Measurements from ENCODE around the gene RRH. TPM values are rescaled to one million over a fixed set of nuclear protein-coding genes. Genes with fewer than 3 reads are reported as not detected.
"Not testable (repeated sequence)": the region's sequence is repeated elsewhere in the genome, so short reads cannot be mapped to it uniquely, and the experiment has no call there.

RRH gene
- total and polyA plus RNA-seq, 2 of the 13 experiments (the other 11 are each of a cell fraction or from before 2014, with no cell fraction given) = 0.07 to 0.17 TPM

GRCh38 chr4:109850601-109851000 is 22.8 kb downstream of the RRH start:
- H3K4me1 ChIP-seq (ENCODE audit: insufficient read depth, low read length) = no peaks in the 10 kb centered on the region
- WGBS (ENCODE audit: low lambda C conversion rate) = 45% methylated on average over 5 of the region's 5 CpGs
- H2AFZ ChIP-seq (ENCODE audit: low read length) = no peak overlapping the region
- no peaks in the 10 kb centered on the region for H3K9me3 ChIP-seq (ENCODE audit: low read length)
- H3K4me2 ChIP-seq (ENCODE audit: low read depth, low read length) = no peak overlapping the region
- H3K27ac ChIP-seq (ENCODE audit: extremely low read length, insufficient read depth, low read length) = no peak overlapping the region
- in situ Hi-C loops (cut with HindIII; ENCODE audit: extremely low pct_ligation_motif_present, low pct_unique_long_range_greater_than_20kb) = no loop called here
- FAIRE-seq = no peak
- no peak overlapping the region for H3K4me3 ChIP-seq (replicated peaks in 1 of 3; ENCODE audit: insufficient read depth in 1 of 3, low read depth in 2 of 3, low read length in 3 of 3)
- TF ChIP-seq MAF1 (CRISPR knock-in tag; IDR thresholded peaks at IDR 0.05; ENCODE audit: borderline replicate concordance) (no peak), TBP (CRISPR knock-in tag; IDR thresholded peaks at IDR 0.05) (no peak), GATA4 (IDR thresholded peaks at IDR 0.05; ENCODE audit: borderline replicate concordance, low read depth) (no peak), ZNF143 (CRISPR knock-in tag; IDR thresholded peaks at IDR 0.05) (no peak), FOXP4 (CRISPR knock-in tag; IDR thresholded peaks at IDR 0.05) (no peak), ETV5 (CRISPR knock-in tag; IDR thresholded peaks at IDR 0.05; ENCODE audit: borderline replicate concordance) (no peak), THYN1 (CRISPR knock-in tag; IDR thresholded peaks at IDR 0.05; ENCODE audit: borderline replicate concordance, low read depth) (no peak), MEIS2 (CRISPR knock-in tag; IDR thresholded peaks at IDR 0.05) (no peak), SPEN (CRISPR knock-in tag; IDR thresholded peaks at IDR 0.05; ENCODE audit: low read depth) (no peak)
- ATAC-seq = no peak
- no peak for DNase-seq (ENCODE audit: low spot score)
- no peaks in the 10 kb centered on the region for H4K20me1 ChIP-seq (ENCODE audit: insufficient read depth, low read length)
- ChIA-PET CTCF (ENCODE audit: low intra/inter-chr PET ratio, low total read pairs) (no interaction called here), POLR2A (no interaction called here)
- no peaks in the 10 kb centered on the region for H3K36me3 ChIP-seq (replicated peaks in 1 of 2; ENCODE audit: control insufficient read depth in 1 of 2, insufficient read depth in 2 of 2, low read length in 2 of 2)
- intact Hi-C loops (cut with micrococcal nuclease; ENCODE audit: unreplicated experiment) = no loop called here
- no peak overlapping the region for H3K9ac ChIP-seq (ENCODE audit: insufficient read depth, low read depth, low read length)
- peaks cover 0 to 5% of the 10 kb centered on the region in 2 experiments; a peak in 1 of 5 replicates for H3K27me3 ChIP-seq (ENCODE audit: control insufficient read depth in 1 of 2, insufficient read depth in 2 of 2, low read length in 2 of 2)
- no TSS peak for BruUV-seq (replicated peaks)
- H3K79me2 ChIP-seq (ENCODE audit: insufficient read depth, low read length) = no peaks in the 10 kb centered on the region

GRCh38 chr4:109859426-109860300 is 31.9 kb downstream of the RRH start:
- ATAC-seq; H2AFZ ChIP-seq (ENCODE audit: low read length); H3K79me2 ChIP-seq (ENCODE audit: insufficient read depth, low read length); H3K4me3 ChIP-seq (replicated peaks in 1 of 3; ENCODE audit: insufficient read depth in 1 of 3, low read depth in 2 of 3, low read length in 3 of 3); H3K27me3 ChIP-seq (ENCODE audit: control insufficient read depth in 1 of 2, insufficient read depth in 2 of 2, low read length in 2 of 2); intact Hi-C loops (cut with micrococcal nuclease; ENCODE audit: unreplicated experiment); H4K20me1 ChIP-seq (ENCODE audit: insufficient read depth, low read length); CTCF ChIA-PET (ENCODE audit: low intra/inter-chr PET ratio, low total read pairs); in situ Hi-C loops (cut with HindIII; ENCODE audit: extremely low pct_ligation_motif_present, low pct_unique_long_range_greater_than_20kb); BruUV-seq (replicated peaks); H3K9ac ChIP-seq (ENCODE audit: insufficient read depth, low read depth, low read length); DNase-seq (ENCODE audit: low spot score); POLR2A ChIA-PET; FAIRE-seq; H3K4me1 ChIP-seq (ENCODE audit: insufficient read depth, low read length); H3K4me2 ChIP-seq (ENCODE audit: low read depth, low read length); H3K27ac ChIP-seq (ENCODE audit: extremely low read length, insufficient read depth, low read length); H3K36me3 ChIP-seq (replicated peaks in 1 of 2; ENCODE audit: control insufficient read depth in 1 of 2, insufficient read depth in 2 of 2, low read length in 2 of 2): not testable (repeated sequence)
- peaks cover 10% of the 10 kb centered on the region for H3K9me3 ChIP-seq (ENCODE audit: low read length)
- WGBS (ENCODE audit: low lambda C conversion rate) = 27% methylated on average over 4 of the region's 4 CpGs
